Activated naive CD4-positive, alpha-beta T cell treated with Interleukin-2 at 50 U/mL for 16 hours (primary cell): ENCODE data around the gene NECAP2.
"Not testable (repeated sequence)": the region's sequence is repeated elsewhere in the genome, so short reads cannot be mapped to it uniquely, and the experiment has no call there.

Experiments used
- DNase-seq: peaks from one replicate; pipeline ENCODE4 v3.0.0-alpha.2; 2020

The NECAP2 gene

GRCh38 chr1:16433030-16433429 lies 7.5 kb upstream of the NECAP2 start:
- DNase-seq: no peak

GRCh38 chr1:16434007-16434406 lies 6.5 kb upstream of the NECAP2 start:
- no peak for DNase-seq

GRCh38 chr1:16434501-16434900 lies 6.0 kb upstream of the NECAP2 start:
- DNase-seq: no peak

GRCh38 chr1:16436946-16437474 lies 3.5 kb upstream of the NECAP2 start, which contains the start of gene SPATA21:
SPATA21 (minus strand) TSS chr1:16437424; CDS start chr1:16431371, 6,053 bp downstream.
- DNase-seq: no peak

GRCh38 chr1:16438516-16438915 lies 2.0 kb upstream of the NECAP2 start:
- no peak for DNase-seq

DNA sequence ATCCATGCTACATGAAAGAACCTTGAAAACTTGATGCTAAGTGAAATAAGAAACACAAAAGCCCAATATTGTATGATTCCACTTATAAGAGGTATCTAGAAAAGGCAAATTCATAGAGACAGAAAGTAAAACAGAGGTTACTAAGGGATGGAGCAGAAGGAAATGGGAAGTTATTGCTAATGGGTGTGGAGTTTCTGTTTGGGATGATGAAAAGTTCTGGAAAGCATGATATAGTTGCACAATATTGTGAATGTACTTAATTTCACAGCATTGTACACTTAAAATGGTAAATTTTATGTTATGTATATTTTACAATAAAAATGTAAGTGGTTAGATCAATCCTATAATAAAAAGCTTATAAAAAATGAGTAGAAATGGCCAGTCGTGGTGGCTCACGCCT lies 1.6 kb upstream of the NECAP2 start:
- DNase-seq: no peak

- DNase-seq: no peak
Measured at GRCh38 chr1:16440131-16440469, 424 bp upstream of the NECAP2 start.

DNA sequence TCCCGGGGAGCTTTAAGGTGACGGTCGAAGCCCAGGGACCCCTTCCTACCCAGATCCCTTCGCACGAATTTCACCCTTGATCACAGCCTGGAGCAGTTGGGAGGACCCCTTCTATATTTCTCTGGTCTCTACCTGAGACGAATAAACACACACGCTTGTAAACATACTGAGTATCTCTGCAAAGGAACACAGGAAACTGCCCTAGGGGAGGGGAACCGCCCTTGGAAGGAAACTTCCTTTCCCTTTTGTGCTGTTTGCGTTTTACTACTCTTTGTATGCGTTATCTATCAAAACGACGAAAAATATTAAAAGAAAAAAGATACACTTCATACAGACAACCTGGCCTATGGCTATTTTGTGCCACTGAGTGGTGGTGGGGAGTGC lies 750 bp downstream of the NECAP2 start:
- no peak for DNase-seq

DNA sequence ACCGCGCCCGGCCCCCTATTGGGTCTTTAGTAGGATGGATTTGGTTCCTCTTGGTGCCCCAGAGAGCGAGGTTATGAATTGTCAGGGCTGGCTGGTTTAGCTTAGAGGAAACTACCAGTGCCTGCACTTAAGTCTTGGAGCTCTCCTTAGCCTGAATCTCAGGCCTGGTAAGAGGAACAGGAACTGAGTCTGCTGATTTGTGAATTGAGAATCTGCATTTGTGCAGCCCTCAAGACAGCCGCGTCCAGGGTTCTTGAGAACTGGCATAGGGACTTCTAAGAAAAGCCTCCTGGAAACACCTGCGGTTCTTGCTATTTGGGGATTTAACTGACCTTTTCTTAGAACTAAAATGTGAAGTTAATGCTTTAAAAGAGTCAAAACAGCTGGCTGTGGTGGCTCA lies 1.7 kb downstream of the NECAP2 start:
- no peak for DNase-seq

- DNase-seq: no peak
Measured at GRCh38 chr1:16442941-16443340, 2.4 kb downstream of the NECAP2 start.

DNA sequence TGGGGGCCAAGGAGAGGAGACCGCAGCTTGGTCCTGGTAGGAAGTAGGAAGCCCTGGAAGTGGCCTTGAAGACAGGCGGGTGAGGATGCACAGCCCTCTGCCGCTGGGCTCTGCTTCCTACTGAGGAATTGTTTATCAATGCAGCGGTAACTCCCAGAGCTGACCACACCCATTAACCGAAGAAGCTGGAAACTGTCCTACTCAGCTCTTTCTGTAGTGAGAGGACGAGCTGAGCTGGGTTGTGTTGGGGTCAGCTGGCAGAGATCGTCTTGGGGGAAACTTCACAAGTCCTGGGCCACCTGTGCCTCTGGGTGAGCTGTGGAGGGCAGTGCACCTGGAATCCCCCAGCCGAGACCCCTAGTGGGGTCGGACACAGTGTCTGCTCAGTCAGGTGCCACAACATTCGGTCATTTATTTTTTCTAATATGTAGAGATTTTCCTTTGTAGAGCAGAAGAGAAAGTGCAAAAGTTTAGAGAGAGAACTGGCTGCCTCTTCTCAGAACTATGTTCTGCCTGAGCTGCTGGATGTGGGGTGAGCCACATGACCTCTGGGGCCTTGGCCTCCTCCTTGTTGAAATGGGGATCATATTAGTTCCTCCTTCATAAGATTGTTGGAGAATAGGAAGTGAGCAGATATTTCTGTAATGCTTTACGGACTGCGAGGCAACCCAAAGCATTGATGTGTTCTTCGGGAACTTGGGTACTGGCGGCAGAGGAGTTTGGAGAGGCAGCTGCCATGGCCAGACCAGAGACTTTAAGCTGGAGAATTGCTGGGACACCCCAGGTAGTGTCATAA lies 3.6 kb downstream of the NECAP2 start:
- no peak for DNase-seq

- no peak for DNase-seq
Measured at GRCh38 chr1:16445052-16445451, 4.5 kb downstream of the NECAP2 start.

DNA sequence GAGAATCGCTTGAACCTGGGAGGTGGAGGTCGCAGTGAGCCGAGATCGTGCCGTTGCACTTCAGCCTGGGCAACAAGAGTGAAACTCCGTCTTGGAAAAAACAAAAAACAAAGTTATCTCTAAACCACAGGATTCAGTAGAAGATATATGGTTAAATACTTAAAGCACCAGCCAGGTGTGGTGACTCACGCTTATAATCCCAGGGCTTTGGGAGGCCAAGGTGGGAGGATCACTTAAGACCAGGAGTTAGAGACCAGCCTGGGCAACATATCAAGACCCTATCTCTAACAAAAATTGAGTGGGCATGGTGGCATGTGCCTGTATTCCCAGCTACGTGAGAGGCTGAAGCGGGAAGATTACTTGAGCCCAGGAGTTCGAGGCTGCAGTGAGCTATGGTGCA lies 5.6 kb downstream of the NECAP2 start:
- no peak for DNase-seq

DNA sequence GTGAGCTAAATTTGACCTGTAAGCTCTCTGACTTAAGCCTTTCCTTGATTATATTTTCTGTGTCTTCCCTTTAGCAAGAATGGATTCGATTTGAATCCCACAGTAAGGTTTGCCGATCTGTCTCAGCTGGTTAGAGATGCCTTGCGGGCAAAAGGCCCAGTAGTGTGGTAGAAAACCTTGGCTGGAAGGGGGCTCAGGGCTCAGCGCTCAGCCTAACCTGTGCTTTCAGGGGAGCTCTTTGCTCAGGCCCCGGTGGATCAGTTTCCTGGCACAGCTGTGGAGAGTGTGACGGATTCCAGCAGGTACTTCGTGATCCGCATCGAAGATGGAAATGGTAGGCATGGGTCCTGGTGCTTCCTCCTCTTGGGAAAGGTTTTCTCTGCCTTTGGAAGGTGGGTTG lies 7.1 kb downstream of the NECAP2 start:
- no peak for DNase-seq

DNA sequence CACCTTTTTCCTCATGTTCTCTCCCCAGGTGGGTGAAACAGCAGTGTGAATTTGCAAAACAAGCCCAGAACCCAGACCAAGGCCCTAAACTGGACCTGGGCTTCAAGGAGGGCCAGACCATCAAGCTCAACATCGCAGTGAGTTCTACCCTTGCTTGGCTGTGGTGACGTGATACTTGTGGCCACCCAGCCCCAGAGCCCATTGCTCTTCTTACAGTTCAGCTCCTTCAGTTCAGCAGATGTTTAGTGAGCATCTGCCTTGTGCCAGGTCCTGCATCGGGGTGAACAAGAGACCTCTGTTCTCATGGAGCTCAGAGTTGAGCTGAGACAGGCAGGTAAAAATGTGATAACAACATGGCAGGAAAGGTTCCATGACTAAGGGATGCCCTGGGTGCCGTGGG lies 8.5 kb downstream of the NECAP2 start:
- DNase-seq: no peak

- DNase-seq: no peak
Measured at GRCh38 chr1:16449666-16450065, 9.1 kb downstream of the NECAP2 start.

DNA sequence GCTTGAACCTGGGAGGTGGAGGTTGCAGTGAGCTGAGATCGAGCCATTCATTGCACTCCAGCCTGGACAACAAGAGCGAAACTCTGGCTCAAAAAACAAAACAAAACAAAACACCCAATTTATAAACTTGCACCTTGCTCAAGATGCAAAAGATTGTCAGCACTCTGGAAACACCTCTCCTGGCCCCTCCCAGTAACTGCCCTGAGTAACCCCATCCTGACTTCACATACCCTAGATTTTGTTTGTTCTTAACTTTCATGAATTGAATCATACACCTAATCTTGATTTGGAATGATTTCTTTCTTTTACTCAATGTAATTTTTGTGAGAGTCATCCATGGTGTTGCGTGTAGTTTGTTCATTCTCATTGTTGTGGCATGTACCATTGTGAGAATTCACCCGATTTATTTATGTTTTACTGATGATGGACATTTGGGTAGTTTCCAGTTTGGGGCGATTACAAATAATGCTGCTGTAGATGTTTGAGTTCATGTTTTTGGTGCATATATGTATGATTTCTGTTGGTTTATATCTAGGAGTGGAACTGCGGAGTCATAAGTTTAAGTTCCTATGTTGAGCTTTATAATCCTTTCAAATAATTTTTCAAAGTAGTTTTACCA lies 10.4 kb downstream of the NECAP2 start:
- no peak for DNase-seq

DNA sequence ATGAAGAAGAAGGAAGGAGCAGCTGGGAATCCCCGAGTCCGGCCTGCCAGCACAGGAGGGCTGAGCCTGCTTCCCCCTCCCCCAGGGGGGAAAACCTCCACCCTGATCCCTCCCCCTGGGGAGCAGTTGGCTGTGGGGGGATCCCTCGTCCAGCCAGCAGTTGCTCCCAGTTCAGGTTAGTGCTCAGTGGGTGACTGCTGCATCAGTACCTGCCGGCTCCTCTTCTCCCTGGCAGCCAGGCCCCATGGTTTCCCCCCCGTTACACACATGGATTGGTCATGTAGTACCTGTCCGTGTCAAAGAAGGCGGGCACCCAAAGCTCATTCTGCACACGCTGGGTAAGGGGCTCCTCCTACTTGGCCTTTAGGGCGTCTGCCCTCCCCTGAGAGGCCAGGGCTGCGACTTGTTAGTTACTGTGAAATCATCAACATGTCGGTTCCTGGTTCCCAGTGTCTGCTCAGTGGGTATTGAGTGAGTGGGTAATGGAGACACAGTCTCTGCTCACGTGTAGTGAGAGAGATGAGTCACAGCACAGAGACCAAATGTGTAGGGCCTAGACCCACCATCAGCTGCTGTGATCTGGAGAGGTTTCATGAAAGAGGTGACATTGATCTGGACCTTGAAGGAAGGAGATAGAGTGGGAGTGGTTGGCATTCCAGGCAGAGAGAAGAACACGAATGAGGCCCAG lies 11.5 kb downstream of the NECAP2 start:
- no peak for DNase-seq

- DNase-seq: not testable (repeated sequence)
Measured at GRCh38 chr1:16454909-16455308, 14.4 kb downstream of the NECAP2 start.

GRCh38 chr1:16456151-16456550 lies 15.6 kb downstream of the NECAP2 start:
- not testable (repeated sequence) for DNase-seq

- DNase-seq: no peak
Measured at GRCh38 chr1:16458831-16459230, 18.3 kb downstream of the NECAP2 start.

- no peak for DNase-seq
Measured at GRCh38 chr1:16459352-16459925, 18.9 kb downstream of the NECAP2 start.

DNA sequence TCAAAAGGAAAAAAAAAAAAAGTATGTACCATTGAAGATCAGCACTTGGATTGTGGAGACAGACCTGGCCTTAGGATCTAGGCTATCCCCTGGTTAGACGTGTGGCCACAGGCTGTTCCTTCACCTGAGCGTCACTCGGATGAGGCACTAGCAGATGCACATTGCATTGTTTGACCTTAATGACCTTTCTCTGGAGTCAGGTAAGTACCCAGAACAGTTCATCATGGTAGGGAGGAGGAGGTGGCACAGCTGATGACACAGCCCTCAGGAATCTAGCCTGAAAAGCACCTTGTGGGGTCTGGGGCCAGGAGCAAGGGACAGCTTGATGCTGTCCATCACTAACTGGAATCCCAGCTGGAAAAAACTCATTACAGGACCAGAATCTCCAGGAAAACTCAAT lies 21.2 kb downstream of the NECAP2 start:
- no peak for DNase-seq
